Glutamatergic neuron (in vitro differentiated cells): Measurements from ENCODE around the gene TGFB1. TPM values are rescaled to one million over a fixed set of nuclear protein-coding genes. Genes with fewer than 3 reads are reported as not detected.

Source experiments
- DNase-seq: peaks from one replicate; pipeline ENCODE4 v3.0.0; 2022
- H3K27ac Mint-ChIP-seq: one replicate; pipeline ENCODE4 v1.8.0; 2020; ENCODE audit warnings: mild to moderate bottlenecking, mixed read lengths, inconsistent platforms; ENCODE audit not compliant: unreplicated experiment
- H3K27me3 Mint-ChIP-seq: one replicate; pipeline ENCODE4 v1.8.0; 2020; ENCODE audit warnings: mild to moderate bottlenecking, moderate library complexity, mixed read lengths, inconsistent platforms; ENCODE audit not compliant: unreplicated experiment
- H3K36me3 Mint-ChIP-seq: one replicate; pipeline ENCODE4 v1.8.0; 2020; ENCODE audit warnings: mild to moderate bottlenecking, mixed read lengths, inconsistent platforms; ENCODE audit not compliant: unreplicated experiment
- H3K4me1 Mint-ChIP-seq: one replicate; pipeline ENCODE4 v1.8.0; 2020; ENCODE audit warnings: mild to moderate bottlenecking, low read depth, mixed read lengths, inconsistent platforms; ENCODE audit not compliant: unreplicated experiment
- H3K4me3 Mint-ChIP-seq: one replicate; pipeline ENCODE4 v1.8.0; 2020; ENCODE audit warnings: mild to moderate bottlenecking, mixed read lengths, inconsistent platforms; ENCODE audit not compliant: unreplicated experiment
- H3K9me3 Mint-ChIP-seq: one replicate; pipeline ENCODE4 v1.8.0; 2020; ENCODE audit warnings: mild to moderate bottlenecking, moderate library complexity, mixed read lengths, inconsistent platforms; ENCODE audit not compliant: unreplicated experiment
- total RNA-seq: library from RNA; stranded (reverse); fragmentation: NEBNext Ultra II Directional; extraction: Animal tissue kit (Norgen Biotek cat#: 25700); gene quantifications from one replicate; pipeline ENCODE4 v1.2.1, GENCODE V29; 2021; ENCODE audit not compliant: unreplicated experiment
- TF ChIP-seq, protein P1 (sequence below): fragments of 200-600 bp; sonication (generic); IDR thresholded peaks from one replicate; pipeline ENCODE4 v1.5.0; 2021; ENCODE audit not compliant: partially characterized antibody, unreplicated experiment

Gene TGFB1
- total RNA-seq, 1 donor from 2014 or later = 26.0 TPM

DNA sequence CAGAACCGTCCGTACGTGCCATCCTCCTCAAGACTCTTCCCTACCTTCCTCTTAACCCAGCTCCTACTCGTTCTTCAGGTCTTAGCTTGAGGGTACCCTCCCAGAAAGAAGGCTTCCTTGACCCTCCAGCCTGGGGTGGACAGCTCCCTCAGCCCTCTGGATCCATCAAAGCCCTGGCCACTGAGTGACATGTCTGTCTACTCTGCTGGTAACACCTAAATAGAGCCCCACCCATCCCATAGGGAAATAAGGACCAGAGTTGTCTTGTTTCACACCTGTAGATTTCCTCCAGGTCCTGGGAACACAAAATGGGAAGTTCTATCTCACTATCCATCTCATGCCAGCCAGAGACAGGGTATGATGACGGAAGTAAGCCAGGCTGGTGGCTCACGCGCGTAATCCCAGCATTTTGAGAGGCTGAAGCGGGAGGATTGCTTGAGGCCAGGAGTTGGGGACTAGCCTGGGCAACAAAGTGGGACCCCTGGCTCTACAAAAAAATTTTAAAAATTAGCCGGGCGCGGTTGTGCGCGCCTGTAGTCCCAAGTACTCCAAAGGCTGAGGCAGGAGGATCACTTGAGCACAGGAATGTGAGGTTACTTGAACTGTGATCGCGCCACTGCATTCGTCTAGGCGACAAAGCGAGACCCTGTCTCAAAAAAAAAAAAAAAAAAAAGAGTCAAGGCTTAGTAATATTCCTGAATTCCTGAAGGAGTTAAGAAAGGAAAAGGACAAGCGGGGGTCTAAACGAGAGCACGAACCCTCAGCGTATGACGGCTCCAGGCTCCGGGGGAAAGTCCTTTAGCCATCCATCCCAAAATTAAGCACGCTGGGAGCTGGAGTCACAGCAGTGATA, 44.3 kb downstream of the TGFB1 start:
- H3K4me1 Mint-ChIP-seq = peaks cover 21% of the 10 kb centered on the region
- TF ChIP-seq, protein P1, sequence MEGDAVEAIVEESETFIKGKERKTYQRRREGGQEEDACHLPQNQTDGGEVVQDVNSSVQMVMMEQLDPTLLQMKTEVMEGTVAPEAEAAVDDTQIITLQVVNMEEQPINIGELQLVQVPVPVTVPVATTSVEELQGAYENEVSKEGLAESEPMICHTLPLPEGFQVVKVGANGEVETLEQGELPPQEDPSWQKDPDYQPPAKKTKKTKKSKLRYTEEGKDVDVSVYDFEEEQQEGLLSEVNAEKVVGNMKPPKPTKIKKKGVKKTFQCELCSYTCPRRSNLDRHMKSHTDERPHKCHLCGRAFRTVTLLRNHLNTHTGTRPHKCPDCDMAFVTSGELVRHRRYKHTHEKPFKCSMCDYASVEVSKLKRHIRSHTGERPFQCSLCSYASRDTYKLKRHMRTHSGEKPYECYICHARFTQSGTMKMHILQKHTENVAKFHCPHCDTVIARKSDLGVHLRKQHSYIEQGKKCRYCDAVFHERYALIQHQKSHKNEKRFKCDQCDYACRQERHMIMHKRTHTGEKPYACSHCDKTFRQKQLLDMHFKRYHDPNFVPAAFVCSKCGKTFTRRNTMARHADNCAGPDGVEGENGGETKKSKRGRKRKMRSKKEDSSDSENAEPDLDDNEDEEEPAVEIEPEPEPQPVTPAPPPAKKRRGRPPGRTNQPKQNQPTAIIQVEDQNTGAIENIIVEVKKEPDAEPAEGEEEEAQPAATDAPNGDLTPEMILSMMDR = no peak
- peak overlapping the region; percentile 96 for H3K4me3 Mint-ChIP-seq
- H3K36me3 Mint-ChIP-seq = peaks cover 7% of the 10 kb centered on the region
- peaks cover 24% of the 10 kb centered on the region for H3K9me3 Mint-ChIP-seq
- peak overlapping the region; percentile 99 for H3K27ac Mint-ChIP-seq
- no peak for DNase-seq
- peaks cover 11% of the 10 kb centered on the region for H3K27me3 Mint-ChIP-seq

DNA sequence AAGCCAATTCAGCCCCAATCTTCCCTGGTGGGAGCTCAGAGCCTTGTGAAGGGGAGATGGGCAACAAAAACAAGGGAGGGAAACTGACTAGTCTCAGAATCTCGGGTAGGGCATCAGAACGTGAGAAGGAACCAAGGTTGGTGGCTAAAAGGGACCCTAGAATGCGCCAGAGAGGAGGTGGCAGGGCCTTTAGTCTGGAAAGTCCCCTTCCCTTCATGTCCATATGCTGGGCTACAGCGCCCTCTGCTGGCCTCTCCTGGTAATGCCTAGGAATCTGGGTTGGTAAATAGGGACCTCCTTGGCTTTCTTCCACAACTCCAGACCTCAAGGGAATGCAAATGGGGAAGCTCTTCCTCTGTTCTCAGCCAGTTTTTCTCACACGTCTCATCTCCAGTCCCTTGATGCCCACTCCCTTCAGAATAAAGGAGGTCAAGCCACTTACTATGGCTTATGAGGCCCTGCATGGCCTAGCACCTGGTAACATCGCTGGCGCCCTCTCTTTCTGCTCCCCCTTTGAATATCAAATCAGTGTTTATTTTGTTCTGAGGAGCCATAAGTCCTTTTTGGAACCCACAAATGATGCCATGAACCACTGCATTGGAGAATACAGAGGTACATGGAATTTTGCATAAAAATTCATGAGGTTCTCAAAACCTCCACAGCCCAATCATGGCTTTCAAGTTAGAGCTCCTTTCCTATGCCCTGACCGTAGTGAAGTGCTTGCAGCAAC, 45.1 kb downstream of the TGFB1 start:
- peaks cover 6% of the 10 kb centered on the region for H3K36me3 Mint-ChIP-seq

DNA sequence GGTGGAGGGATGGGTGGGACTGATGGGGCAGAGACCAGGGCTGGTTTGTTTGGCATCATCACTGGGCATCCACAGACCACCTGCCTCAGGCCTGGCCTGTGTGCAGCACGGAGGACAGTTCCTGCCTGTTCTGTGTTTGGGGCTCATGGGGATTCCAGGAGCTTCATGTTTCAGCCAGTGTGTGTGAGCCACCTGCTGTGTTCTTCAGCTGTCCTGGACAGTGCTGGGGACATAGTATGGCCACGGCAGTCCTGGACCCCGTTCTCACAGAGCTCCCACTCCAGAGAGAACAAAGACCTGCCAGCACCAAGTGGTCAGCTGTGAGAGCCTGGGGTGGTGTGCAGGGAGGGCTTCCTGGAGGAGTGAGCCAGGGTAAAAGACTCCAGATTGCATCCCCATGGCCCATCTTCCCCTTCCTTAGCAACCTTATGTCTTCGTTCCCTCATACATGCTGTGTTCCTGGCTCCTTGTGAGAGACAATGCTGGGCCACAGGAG, 45.7 kb downstream of the TGFB1 start:
- DNase-seq = no peak
- TF ChIP-seq, protein P1 = no peak
- Mint-ChIP-seq H3K36me3 (no peaks in the 10 kb centered on the region), H3K9me3 (peaks cover 21% of the 10 kb centered on the region), H3K4me3 (peak overlapping the region; percentile 96), H3K27me3 (peaks cover 15% of the 10 kb centered on the region), H3K4me1 (peaks cover 21% of the 10 kb centered on the region), H3K27ac (peak overlapping the region; percentile 99)

More for the DNA sequence above, 45.1 kb downstream of the TGFB1 start:
- Mint-ChIP-seq H3K4me1 (peaks cover 21% of the 10 kb centered on the region), H3K9me3 (peaks cover 24% of the 10 kb centered on the region), H3K4me3 (peak overlapping the region; percentile 96), H3K27me3 (peaks cover 15% of the 10 kb centered on the region), H3K27ac (peak overlapping the region; percentile 99)
- TF ChIP-seq, protein P1 = peak; percentile 97
- DNase-seq = peak; percentile 97

DNA sequence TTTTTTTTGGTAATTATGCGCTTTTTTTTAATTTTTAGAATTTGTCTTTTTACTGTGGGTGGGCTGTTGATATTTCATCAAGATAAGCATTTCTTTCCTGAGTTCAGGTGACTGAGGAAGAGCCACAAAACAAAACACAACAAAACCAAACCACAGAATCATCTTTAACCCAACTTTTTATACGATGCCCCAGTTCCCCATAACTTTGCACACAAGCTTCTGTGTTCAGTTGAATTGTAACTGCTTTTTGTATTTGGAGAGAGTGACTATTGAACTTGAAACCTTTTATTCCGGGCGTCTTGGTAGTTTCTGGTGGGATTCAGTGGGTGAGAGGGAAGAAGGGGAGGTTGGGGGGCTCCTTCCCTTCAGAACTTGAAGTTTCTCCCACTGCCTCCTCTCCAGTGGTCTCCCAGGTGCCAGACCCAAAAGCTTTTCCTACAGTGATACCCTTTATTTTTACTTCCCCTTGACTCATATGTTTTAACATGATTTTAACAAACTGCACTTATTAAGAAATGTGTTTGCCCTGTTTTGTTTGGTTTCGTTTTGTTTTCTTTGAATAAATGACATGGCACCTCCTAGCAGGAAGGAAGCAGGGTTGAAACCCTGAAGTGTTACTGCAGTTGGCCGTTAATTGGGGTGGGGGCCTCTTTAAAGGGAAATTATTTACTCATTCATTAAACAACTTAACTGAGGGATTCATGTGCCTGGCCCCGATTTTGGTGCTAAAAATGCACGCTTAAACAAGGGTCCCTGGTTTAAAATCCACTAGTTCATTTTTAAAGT, 46.4 kb downstream of the TGFB1 start:
- Mint-ChIP-seq H3K27ac (peak overlapping the region; percentile 99), H3K27me3 (peaks cover 15% of the 10 kb centered on the region), H3K36me3 (no peaks in the 10 kb centered on the region), H3K4me3 (no peak overlapping the region), H3K4me1 (peaks cover 21% of the 10 kb centered on the region), H3K9me3 (peaks cover 21% of the 10 kb centered on the region)
- no peak for DNase-seq
- TF ChIP-seq, protein P1 = no peak
